ENCODE results near the gene PEX3.
A peak's percentile ranks its signal among the peaks of the same experiment; 100 is the strongest.

PEX3 gene

GRCh38 chr6:143516690-143517446, 66.3 kb downstream of the PEX3 start:
- no peaks in the 10 kb centered on the region for H3K27me3 ChIP-seq (ENCODE audit: control insufficient read depth in 1 of 2, insufficient read depth in 2 of 2, low read length in 2 of 2)
- no peak overlapping the region for H3K4me3 ChIP-seq (ENCODE audit: low read depth in 1 of 2, low read length in 2 of 2)
- H3K9ac ChIP-seq (ENCODE audit: low read depth in 1 of 2, low read length in 2 of 2) = no peak overlapping the region
- peaks cover 4 to 28% of the 10 kb centered on the region in 2 donors for H3K4me1 ChIP-seq (ENCODE audit: control insufficient read depth in 1 of 2, insufficient read depth in 2 of 2, low read length in 2 of 2)
- no peaks in the 10 kb centered on the region for H3K36me3 ChIP-seq (ENCODE audit: control insufficient read depth in 1 of 2, insufficient read depth in 2 of 2, low read length in 2 of 2)
- no peaks in the 10 kb centered on the region for H3K9me3 ChIP-seq (ENCODE audit: control insufficient read depth in 1 of 2, low read length in 2 of 2)
- no peak overlapping the region for H3K27ac ChIP-seq (ENCODE audit: low read depth, low read length)

- peaks cover 1 to 30% of the 10 kb centered on the region in 2 donors for H3K4me1 ChIP-seq (ENCODE audit: control insufficient read depth in 1 of 2, insufficient read depth in 2 of 2, low read length in 2 of 2)
- H3K27ac ChIP-seq (ENCODE audit: low read depth, low read length) = no peak overlapping the region
- no peaks in the 10 kb centered on the region for H3K9me3 ChIP-seq (ENCODE audit: control insufficient read depth in 1 of 2, low read length in 2 of 2)
- no peaks in the 10 kb centered on the region for H3K36me3 ChIP-seq (ENCODE audit: control insufficient read depth in 1 of 2, insufficient read depth in 2 of 2, low read length in 2 of 2)
- no peak overlapping the region for H3K4me3 ChIP-seq (ENCODE audit: low read depth in 1 of 2, low read length in 2 of 2)
- H3K9ac ChIP-seq (ENCODE audit: low read depth in 1 of 2, low read length in 2 of 2) = no peak overlapping the region
- H3K27me3 ChIP-seq (ENCODE audit: control insufficient read depth in 1 of 2, insufficient read depth in 2 of 2, low read length in 2 of 2) = no peaks in the 10 kb centered on the region
Measured at GRCh38 chr6:143517447-143517773, 66.8 kb downstream of the PEX3 start.

GRCh38 chr6:143522039-143522600, 71.5 kb downstream of the PEX3 start:
- H3K27ac ChIP-seq (ENCODE audit: low read depth, low read length) = no peak overlapping the region
- no peak overlapping the region for H3K9ac ChIP-seq (ENCODE audit: low read depth in 1 of 2, low read length in 2 of 2)
- H3K4me1 ChIP-seq (ENCODE audit: control insufficient read depth in 1 of 2, insufficient read depth in 2 of 2, low read length in 2 of 2) = peaks cover 3 to 20% of the 10 kb centered on the region in 2 donors
- H3K36me3 ChIP-seq (ENCODE audit: control insufficient read depth in 1 of 2, insufficient read depth in 2 of 2, low read length in 2 of 2) = no peaks in the 10 kb centered on the region
- no peaks in the 10 kb centered on the region for H3K9me3 ChIP-seq (ENCODE audit: control insufficient read depth in 1 of 2, low read length in 2 of 2)
- no peak overlapping the region for H3K4me3 ChIP-seq (ENCODE audit: low read depth in 1 of 2, low read length in 2 of 2)
- no peaks in the 10 kb centered on the region for H3K27me3 ChIP-seq (ENCODE audit: control insufficient read depth in 1 of 2, insufficient read depth in 2 of 2, low read length in 2 of 2)

- Histone ChIP-seq H3K9ac (ENCODE audit: low read depth in 1 of 2, low read length in 2 of 2) (no peak overlapping the region), H3K9me3 (ENCODE audit: control insufficient read depth in 1 of 2, low read length in 2 of 2) (no peaks in the 10 kb centered on the region), H3K4me3 (ENCODE audit: low read depth in 1 of 2, low read length in 2 of 2) (no peak overlapping the region), H3K4me1 (ENCODE audit: control insufficient read depth in 1 of 2, insufficient read depth in 2 of 2, low read length in 2 of 2) (peaks cover 3 to 23% of the 10 kb centered on the region in 2 donors), H3K27me3 (ENCODE audit: control insufficient read depth in 1 of 2, insufficient read depth in 2 of 2, low read length in 2 of 2) (no peaks in the 10 kb centered on the region), H3K27ac (ENCODE audit: low read depth, low read length) (no peak overlapping the region), H3K36me3 (ENCODE audit: control insufficient read depth in 1 of 2, insufficient read depth in 2 of 2, low read length in 2 of 2) (no peaks in the 10 kb centered on the region)
Measured at GRCh38 chr6:143525356-143525755, 74.8 kb downstream of the PEX3 start.

- Histone ChIP-seq H3K27ac (ENCODE audit: low read depth, low read length) (no peak overlapping the region), H3K27me3 (ENCODE audit: control insufficient read depth in 1 of 2, insufficient read depth in 2 of 2, low read length in 2 of 2) (no peaks in the 10 kb centered on the region), H3K4me1 (ENCODE audit: control insufficient read depth in 1 of 2, insufficient read depth in 2 of 2, low read length in 2 of 2) (peaks cover 0 to 13% of the 10 kb centered on the region in 2 donors), H3K4me3 (ENCODE audit: low read depth in 1 of 2, low read length in 2 of 2) (no peak overlapping the region), H3K36me3 (ENCODE audit: control insufficient read depth in 1 of 2, insufficient read depth in 2 of 2, low read length in 2 of 2) (no peaks in the 10 kb centered on the region), H3K9me3 (ENCODE audit: control insufficient read depth in 1 of 2, low read length in 2 of 2) (no peaks in the 10 kb centered on the region), H3K9ac (ENCODE audit: low read depth in 1 of 2, low read length in 2 of 2) (no peak overlapping the region)
Measured at GRCh38 chr6:143527677-143528076, 77.1 kb downstream of the PEX3 start.

- H3K27ac ChIP-seq (ENCODE audit: low read depth, low read length) = no peak overlapping the region
- H3K36me3 ChIP-seq (ENCODE audit: control insufficient read depth in 1 of 2, insufficient read depth in 2 of 2, low read length in 2 of 2) = no peaks in the 10 kb centered on the region
Measured at GRCh38 chr6:143528164-143528811, 77.7 kb downstream of the PEX3 start.

GRCh38 chr6:143529095-143529494, 78.5 kb downstream of the PEX3 start:
- Histone ChIP-seq H3K9me3 (ENCODE audit: control insufficient read depth in 1 of 2, low read length in 2 of 2) (no peaks in the 10 kb centered on the region), H3K4me3 (ENCODE audit: low read depth in 1 of 2, low read length in 2 of 2) (no peak overlapping the region), H3K27me3 (ENCODE audit: control insufficient read depth in 1 of 2, insufficient read depth in 2 of 2, low read length in 2 of 2) (no peaks in the 10 kb centered on the region), H3K27ac (ENCODE audit: low read depth, low read length) (no peak overlapping the region), H3K4me1 (ENCODE audit: control insufficient read depth in 1 of 2, insufficient read depth in 2 of 2, low read length in 2 of 2) (peaks cover 0 to 12% of the 10 kb centered on the region in 2 donors), H3K36me3 (ENCODE audit: control insufficient read depth in 1 of 2, insufficient read depth in 2 of 2, low read length in 2 of 2) (no peaks in the 10 kb centered on the region), H3K9ac (ENCODE audit: low read depth in 1 of 2, low read length in 2 of 2) (no peak overlapping the region)

More at GRCh38 chr6:143528164-143528811, 77.7 kb downstream of the PEX3 start:
- Histone ChIP-seq H3K4me3 (ENCODE audit: low read depth in 1 of 2, low read length in 2 of 2) (no peak overlapping the region), H3K9ac (ENCODE audit: low read depth in 1 of 2, low read length in 2 of 2) (peak overlapping the region in 1 of 2 donors; percentile 19), H3K9me3 (ENCODE audit: control insufficient read depth in 1 of 2, low read length in 2 of 2) (no peaks in the 10 kb centered on the region), H3K27me3 (ENCODE audit: control insufficient read depth in 1 of 2, insufficient read depth in 2 of 2, low read length in 2 of 2) (no peaks in the 10 kb centered on the region), H3K4me1 (ENCODE audit: control insufficient read depth in 1 of 2, insufficient read depth in 2 of 2, low read length in 2 of 2) (peaks cover 0 to 12% of the 10 kb centered on the region in 2 donors)

- Histone ChIP-seq H3K4me1 (ENCODE audit: control insufficient read depth in 1 of 2, insufficient read depth in 2 of 2, low read length in 2 of 2) (peaks cover 13 to 25% of the 10 kb centered on the region in 2 donors), H3K27me3 (ENCODE audit: control insufficient read depth in 1 of 2, insufficient read depth in 2 of 2, low read length in 2 of 2) (no peaks in the 10 kb centered on the region), H3K4me3 (ENCODE audit: low read depth in 1 of 2, low read length in 2 of 2) (no peak overlapping the region), H3K36me3 (ENCODE audit: control insufficient read depth in 1 of 2, insufficient read depth in 2 of 2, low read length in 2 of 2) (no peaks in the 10 kb centered on the region), H3K27ac (ENCODE audit: low read depth, low read length) (no peak overlapping the region), H3K9ac (ENCODE audit: low read depth in 1 of 2, low read length in 2 of 2) (no peak overlapping the region), H3K9me3 (ENCODE audit: control insufficient read depth in 1 of 2, low read length in 2 of 2) (no peaks in the 10 kb centered on the region)
Measured at GRCh38 chr6:143531720-143532499, 81.3 kb downstream of the PEX3 start.

GRCh38 chr6:143535189-143535614, 84.6 kb downstream of the PEX3 start:
- Histone ChIP-seq H3K36me3 (ENCODE audit: control insufficient read depth in 1 of 2, insufficient read depth in 2 of 2, low read length in 2 of 2) (no peaks in the 10 kb centered on the region), H3K4me3 (ENCODE audit: low read depth in 1 of 2, low read length in 2 of 2) (peak overlapping the region; percentile 18 to 21), H3K9ac (ENCODE audit: low read depth in 1 of 2, low read length in 2 of 2) (no peak overlapping the region), H3K27me3 (ENCODE audit: control insufficient read depth in 1 of 2, insufficient read depth in 2 of 2, low read length in 2 of 2) (no peaks in the 10 kb centered on the region), H3K9me3 (ENCODE audit: control insufficient read depth in 1 of 2, low read length in 2 of 2) (no peaks in the 10 kb centered on the region), H3K27ac (ENCODE audit: low read depth, low read length) (no peak overlapping the region), H3K4me1 (ENCODE audit: control insufficient read depth in 1 of 2, insufficient read depth in 2 of 2, low read length in 2 of 2) (peaks cover 26 to 37% of the 10 kb centered on the region in 2 donors)

GRCh38 chr6:143536461-143536865, 85.9 kb downstream of the PEX3 start:
- Histone ChIP-seq H3K4me3 (ENCODE audit: low read depth in 1 of 2, low read length in 2 of 2) (peak overlapping the region; percentile 63 to 67), H3K36me3 (ENCODE audit: control insufficient read depth in 1 of 2, insufficient read depth in 2 of 2, low read length in 2 of 2) (no peaks in the 10 kb centered on the region), H3K9ac (ENCODE audit: low read depth in 1 of 2, low read length in 2 of 2) (peak overlapping the region; percentile 58 to 73), H3K4me1 (ENCODE audit: control insufficient read depth in 1 of 2, insufficient read depth in 2 of 2, low read length in 2 of 2) (peaks cover 26 to 44% of the 10 kb centered on the region in 2 donors), H3K27ac (ENCODE audit: low read depth, low read length) (peak overlapping the region; percentile 48), H3K27me3 (ENCODE audit: control insufficient read depth in 1 of 2, insufficient read depth in 2 of 2, low read length in 2 of 2) (no peaks in the 10 kb centered on the region), H3K9me3 (ENCODE audit: control insufficient read depth in 1 of 2, low read length in 2 of 2) (no peaks in the 10 kb centered on the region)
